Stimulated activated CD4-positive, alpha-beta T cell treated with anti-CD3 and anti-CD28 coated beads, Interleukin-12 subunit alpha, Interleukin-12 subunit beta, amount 100 ng/mL, for 4 hours (primary cell): ENCODE results near the gene SHQ1.

Experiments
- DNase-seq: peaks from one replicate; pipeline ENCODE4 v3.0.0-alpha.2; 2020

SHQ1 gene

DNA sequence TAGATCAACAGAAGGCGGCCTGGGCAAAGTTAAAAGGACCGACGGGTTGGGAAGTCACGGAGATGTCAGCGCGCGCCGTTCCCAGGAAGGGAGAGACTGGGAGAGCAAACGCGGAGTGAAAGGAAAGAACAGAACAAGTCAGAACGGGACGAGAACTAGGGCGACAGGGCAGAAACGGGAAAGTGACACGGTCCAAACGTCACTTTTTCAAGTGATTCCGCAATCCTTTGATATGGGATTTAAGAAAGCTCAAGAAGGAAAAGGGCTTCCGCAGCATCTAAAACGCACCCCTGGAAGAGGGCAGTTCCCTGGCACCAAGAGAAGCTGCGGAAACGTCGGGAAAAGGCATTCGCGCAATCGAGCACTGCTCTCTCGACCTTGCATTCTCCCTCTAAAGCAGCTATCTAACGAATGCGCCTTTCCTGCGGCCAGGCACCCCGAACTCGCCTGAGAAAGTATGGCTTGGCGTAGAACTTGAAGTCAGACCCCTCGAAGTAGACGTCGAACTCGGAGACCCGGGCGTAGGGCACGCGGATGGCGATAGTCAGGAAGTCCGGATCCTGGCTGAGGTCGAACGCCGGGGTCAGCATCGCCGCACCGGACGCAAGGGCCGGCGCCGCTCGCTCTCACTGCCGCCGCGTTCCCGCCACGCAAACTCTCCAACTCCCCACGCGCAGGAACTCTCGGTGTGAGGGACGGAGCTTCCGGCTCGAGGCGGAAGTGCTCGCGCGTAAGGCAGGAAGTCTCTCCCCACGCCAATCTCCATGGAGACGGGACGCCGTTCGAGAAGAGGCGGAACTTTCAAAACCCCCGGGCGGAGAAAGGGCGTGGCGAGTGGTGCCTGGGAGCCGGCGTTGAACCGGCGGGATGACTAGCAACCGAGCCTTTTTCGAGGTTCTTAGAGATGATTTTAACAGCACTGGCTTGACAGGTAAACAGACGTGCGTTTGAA, at the start of gene SHQ1:
SHQ1 (minus strand) TSS at position 695 of the 952 bp plus-strand sequence; CDS start at position 590, 105 bp downstream.
- DNase-seq, result peak; percentile 95

DNA sequence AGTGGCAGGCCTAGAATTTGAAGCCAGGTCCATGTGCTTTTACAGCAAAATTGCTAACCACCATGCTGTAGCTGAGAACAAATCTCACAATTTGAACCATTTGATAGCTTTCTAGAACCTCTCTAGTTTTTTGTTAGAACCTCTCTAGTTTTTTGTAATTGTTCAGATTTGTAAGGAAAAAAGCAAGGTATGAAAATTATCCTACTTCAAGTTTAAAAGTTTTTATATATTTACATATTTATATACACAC, 49.4 kb upstream of the SHQ1 start:
- no peak for DNase-seq

DNA sequence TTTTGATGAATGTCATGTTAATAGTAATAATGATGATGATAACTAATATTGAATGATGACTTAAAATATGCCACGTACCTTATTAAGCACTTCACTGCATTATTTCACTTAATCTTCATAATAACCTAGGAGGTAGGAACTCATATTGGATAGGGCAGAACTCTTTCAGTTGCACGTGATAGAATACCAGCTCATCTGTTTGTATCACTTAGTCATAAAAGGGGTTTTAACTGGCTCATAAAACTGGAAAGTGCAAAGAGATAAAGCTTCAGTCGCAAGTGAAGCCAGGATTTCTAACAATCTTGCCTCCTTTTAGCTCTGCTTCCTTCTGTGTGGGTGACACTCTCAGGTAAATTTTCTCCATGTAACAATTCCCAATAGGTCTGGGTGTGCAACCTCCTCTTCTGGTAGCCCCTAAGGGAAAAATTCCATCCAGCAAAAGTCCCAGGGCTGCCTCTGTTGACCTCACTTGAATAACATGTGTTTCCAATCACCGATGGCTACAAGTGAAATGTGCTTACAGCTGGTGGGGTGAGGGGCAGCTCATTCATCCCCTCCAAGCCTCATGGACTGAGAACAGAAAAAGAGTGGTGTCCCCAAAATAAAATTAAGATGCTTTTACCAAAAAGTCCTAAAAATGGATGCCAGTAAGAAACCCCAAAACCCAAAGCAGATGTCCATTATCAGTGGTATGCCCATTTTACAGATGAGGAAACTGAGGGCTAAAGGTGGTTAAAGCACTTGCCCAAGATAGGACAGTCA, 48.9 kb upstream of the SHQ1 start:
- DNase-seq, result no peak

DNA sequence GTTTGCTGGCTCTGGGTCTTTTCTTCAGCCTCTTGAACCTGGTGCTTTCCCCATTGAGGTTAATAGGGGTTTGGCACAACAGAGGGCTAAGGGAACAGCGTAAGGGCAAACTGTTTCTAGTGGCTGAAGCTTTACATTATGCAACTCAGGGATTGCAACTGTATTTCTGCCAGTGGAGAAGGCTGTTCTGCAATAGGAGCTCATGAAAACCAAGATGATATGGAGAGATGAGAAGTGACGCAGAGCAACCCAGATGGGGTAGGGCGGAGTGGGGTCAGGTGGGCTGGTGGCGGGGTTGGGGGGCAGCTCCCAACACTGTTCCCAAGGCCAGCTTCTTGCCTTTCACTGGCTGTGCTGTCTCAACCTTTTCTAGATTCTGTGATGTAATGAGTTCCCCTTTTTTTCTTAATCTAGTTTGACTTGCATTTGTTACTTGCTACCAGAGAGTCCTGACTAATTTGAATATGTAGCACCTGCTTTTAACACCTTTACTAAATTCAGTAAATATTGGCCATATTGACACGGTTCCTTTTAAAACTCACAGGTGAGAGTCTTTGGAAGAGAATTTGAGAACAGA, 46.8 kb upstream of the SHQ1 start:
- no peak for DNase-seq

DNA sequence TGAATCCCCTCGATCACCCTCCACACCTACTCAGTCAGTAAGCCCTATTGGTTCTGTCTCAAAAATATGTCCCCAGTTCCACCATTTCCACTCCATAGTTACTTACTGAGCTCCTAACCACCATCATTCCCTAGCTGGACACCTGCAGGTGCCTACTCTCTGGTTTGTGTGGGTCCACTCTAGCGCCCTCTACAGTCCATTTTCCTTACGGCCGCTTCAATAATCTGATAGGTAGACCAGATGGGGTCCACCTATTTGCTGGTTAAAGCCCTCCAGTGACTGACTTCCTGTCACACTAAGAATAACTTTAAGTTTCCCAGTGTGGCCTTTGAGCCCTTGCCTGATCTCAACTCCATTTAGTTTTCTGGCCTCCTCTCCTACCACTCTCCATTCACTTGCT, 44.6 kb upstream of the SHQ1 start:
- no peak for DNase-seq

DNA sequence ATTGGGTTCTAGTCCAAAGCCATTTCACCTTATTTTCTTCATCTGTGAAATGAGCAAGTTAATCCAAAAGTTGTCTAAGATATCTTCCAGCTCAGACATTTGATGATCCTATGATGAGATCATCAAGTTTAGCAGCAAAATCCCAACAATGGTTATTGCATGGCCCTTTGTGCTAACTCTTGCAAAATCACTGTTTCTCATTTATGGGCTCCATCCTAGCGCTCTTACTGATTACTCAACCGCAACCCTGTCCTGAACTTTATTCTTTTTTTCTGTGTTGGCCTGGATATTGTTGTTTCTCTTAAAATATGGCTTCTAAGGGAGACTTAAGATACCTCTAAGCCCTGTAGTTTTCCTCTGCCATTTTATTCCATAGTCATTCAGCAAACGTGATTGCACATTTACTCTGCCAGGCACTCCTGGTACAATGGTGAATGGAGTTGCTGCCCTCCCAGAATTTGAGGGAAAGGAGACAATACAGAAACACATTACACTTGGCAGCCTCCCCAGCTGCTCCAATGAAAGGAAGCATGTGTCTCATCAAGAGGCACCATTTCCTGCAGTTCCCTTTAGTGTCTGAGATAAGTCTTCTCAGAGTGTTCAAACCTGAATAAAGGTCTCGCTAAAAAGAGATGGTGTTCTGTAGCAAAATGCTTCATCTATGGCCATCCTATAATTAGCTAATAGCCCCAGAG, 44.0 kb upstream of the SHQ1 start:
- no peak for DNase-seq

DNA sequence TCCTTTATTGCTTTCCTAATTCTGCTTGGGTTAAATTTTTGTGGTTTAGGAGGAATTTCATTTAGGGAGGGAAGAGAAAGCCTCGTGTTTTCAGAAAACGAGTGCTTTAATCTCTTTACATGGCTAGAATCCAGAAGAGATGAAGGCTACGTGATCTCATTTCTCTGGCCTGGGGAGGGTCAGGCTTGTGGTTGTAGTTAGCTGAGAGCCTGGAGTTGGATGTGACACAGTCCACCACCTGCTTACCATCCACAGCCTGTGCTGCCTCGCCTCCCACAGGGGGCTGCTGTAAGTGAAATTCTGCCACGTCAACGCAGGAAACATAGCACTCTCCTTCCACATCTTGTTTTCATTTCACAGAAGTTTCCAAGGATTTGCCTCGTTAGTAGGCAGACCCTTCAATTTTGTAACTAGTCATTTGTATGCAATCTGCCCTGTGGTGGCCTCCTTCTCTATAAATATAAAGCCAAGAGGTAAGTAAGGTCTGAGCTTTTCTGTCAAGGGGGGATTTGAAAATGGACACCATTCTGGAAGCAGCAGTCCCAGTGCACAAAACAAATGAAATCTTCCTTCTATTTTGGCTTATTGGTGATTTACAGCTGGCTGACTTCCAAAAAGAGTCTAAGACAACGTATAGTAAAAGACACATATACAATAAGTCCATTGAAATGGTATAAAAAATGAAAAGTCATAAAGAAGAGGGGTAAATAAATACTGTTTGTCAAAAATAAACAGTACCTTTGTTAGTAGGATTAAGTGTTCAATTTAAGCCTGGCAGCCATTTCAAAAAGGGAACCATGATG, 43.0 kb upstream of the SHQ1 start:
- DNase-seq, result no peak

DNA sequence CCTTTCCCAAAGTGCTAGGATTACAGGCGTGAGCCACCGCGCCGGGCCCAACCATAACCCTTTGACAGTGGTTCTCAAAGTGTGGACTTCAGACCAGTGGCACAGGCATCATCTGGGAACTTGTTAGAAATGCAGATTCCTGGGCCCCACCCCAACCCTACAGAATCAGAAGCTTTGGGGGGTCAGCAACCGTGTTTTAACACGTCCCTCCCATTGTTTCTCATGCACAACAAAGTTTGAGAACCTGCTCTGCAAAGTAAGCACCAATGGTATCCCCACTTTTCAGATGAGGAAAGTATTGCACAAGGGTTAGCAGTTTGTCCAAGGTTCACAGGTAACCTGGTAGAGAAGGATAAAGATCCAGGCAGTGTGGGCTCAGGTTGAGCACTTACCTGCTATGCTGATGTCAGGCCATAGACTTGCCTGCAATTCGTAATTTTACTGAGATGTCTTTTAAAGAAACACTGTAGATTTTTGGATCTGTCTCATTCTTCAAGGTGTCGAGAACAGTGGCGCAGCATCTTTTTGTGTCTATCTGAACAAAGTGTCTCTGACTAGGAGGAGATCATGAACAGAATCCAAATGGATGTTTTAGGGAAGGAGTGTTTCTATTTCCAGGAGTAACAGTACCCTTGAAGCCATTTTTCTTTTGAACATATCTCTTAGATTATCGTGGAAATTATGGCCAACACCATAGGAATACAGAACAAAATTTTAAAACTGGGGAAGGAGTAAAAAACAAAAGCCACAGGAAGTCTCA, 42.1 kb upstream of the SHQ1 start:
- DNase-seq, result no peak

DNA sequence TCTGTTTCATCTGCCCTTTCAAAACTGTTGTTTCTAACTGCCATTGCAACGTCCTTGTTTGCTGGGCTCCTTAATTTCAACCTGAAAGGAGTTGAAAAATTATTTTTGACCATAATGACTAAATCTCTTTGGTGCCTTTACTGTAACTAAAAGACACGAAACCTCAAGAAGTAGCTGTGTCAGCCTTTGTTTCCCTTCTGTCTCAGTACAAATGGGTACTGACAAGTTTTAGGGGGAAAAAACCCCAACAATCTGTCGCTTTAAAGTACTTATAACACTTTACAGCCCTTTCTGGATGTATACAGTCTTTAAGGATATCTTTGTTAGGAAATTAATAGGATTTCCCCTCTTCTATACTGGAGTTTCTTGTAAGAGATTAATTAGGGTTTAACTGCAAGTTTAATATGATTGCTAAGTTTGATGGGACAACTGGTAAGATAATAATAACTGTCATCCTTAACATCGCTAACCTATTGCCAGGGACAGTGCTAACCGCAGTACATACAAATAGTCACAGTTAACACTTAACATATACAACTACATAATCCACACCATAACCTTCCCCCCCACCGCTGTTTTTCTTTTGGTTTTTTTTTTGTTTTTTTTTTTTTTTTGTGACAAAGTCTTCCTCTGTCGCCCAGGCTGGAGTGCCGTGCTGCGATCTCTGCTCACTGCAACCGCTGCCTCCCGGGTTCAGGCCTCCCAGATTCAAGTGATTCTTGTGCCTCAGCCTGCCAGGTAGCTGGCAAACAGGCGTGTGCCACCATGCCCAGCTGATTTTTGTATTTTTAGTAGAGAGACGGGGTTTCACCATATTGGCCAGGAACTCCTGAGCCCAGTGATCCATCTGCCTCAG, 41.3 kb upstream of the SHQ1 start:
- DNase-seq, result no peak

DNA sequence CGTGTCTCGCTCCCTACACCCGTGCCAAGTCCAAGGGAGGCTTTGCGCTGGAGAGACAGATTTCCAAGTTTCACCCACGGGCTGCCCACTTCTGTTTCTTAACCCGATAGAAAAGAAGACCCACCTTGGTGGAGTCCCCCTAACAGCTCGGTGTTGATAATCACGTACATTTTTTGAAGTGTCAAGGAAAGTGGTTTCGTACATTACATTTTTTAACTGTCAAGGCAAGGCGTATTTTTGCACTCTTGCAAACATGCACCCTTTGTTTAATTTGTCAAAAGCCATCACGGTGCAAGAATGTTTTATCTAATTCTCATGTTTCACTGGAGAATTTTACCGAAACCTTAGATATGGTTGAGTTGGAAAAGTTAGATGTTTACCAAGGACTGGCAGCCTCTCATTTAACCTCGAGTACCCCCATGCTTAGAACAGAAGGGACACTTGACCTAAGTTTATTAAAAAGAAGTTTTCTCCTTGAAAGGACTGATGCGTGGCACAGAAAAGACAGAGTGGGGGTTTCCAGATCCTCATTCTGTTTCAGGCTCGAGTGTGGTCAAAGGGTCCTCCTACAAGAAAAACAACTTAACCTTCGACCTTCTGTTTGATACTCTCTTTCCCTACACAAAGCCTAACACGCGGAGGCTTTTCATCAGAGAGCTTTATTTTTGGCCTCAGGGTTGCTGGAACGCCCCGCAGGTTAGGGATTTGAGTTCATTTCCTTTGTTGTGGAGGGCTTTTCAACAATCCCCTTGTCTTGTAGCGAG, 40.5 kb upstream of the SHQ1 start:
- no peak for DNase-seq

DNA sequence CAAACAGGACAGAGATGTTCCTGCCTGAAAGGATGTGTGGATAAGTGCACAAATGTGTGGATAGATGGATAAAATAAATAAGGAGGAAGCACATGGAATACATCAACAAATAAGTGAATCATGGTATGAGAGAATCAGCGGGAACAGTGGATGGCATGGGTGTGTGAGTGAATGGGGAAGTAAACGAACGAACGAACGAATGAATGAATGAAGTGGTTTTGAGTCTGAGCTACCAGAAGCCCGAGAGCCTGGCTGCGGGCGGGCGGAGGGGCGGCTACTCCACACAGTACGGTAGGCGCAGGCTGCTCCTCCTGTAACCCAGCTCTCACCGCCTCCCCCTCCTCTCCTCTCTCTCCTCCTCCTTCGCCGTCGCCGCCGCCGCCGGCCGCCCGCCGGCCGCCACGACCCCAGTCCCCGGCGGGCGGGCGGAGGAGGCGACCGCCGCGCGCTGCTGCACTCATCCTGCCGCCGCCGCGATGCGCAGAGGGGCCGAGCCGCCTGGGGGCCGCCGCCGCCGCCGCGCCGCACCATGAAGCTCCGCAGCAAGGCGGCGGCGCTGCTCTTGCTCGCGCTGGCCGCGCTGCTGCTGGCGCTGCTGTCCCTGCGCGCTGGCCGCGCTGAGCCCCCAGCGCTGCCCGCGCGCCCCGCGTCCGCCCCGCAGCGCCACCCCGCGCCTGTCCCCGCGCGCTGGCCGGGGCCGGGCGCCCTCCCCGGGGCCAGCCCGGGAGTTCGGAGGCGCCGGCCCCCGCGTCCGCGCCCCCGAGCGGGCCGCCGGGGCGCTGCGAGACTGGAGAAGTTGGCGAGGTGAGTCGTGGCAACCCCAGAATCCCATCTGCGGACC, 39.7 kb upstream of the SHQ1 start, which contains the start of gene GXYLT2:
GXYLT2 (plus strand) TSS at position 342 of the 841 bp plus-strand sequence; CDS start at position 530, 188 bp downstream.
- DNase-seq, result peak; percentile 23

DNA sequence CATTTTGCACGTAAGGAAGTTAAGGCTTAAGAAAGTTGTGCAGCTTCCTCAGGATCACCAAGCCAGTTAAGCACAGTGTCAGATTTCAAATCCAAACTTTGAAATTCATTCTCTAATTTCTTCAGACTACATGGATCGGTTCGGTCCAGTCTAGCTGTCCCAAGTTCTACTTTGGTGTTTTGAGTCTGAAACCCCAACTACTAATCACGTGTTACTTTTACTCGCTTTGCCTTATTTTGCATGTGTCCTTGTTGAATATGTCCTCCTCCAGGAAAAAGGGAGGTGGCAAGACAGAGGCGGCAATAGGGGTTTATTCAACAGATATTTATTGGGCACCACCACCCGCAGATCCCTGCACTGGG, 39.1 kb upstream of the SHQ1 start:
- DNase-seq, result no peak

DNA sequence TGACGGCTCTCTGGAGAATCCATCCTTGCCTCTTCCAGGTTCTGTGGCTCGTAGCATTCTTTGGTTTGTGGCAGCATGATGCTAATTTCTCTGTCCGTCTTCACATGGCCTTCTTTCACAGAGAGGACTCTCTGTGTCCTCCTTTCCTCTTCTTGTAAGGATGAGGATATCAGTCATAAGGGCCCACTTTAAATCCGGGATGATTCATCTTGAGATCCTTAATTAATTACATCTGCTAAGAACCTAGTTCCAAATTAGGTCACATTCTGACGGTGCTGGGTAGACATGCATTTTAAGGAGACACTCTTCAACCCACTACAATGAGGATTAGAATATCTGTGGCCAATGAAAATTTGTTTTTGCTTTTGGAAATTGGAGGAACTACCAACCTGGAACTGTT, 23.9 kb upstream of the SHQ1 start:
- DNase-seq, result no peak

DNA sequence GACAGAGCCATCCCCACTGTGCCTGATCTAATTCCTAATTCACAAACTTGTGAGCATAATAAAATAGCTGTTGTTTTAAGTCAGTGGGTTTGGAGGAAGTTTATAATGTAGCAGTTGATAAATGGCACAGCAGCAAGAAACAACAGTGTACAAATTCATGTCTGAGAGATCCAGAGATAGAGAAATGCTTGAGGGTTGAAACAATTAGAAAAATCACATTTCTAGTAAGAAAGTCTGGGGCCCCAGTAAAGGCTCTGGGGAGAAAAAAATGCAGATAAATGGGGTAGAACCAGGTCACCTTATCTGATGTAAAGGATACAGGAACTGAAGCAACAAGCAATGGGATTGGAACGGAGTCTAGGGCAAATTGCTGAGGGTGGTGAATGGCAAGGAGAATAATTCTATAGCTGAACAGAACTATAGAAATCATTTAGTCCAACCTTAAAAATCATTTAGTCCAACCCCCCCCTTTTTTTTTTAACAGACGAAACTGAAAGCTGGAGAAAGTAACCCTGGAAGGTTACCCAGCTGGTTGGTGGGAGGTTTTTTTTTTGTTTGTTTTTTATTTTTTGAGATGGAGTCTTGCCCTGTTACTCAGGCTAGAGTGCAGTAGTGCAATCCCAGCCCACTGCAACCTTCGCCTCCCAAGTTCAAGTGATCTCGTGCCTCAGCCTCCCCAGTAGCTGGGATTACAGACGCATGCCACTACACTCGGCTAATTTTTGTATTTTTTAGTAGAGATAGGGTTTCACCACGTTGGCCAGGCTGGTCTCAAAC, 14.3 kb upstream of the SHQ1 start:
- DNase-seq, result no peak

DNA sequence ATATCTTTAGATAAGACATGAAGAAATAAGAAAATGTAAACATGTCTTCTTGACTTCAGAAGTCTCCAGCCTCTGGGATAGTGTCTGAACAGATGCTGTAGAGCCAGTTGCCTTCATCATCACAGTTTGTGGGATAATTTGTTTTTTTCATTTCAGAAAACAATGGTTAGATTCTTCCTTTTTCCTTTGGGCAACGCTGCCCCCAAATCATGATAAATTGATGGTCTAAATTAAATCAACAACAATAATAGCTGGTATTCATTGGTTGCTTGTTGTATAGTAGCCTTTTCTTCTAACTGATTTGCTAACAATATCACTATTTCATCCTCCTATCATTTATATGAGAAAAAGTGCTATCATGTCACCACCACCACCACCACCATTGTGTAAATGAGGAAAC, 12.6 kb upstream of the SHQ1 start:
- no peak for DNase-seq

DNA sequence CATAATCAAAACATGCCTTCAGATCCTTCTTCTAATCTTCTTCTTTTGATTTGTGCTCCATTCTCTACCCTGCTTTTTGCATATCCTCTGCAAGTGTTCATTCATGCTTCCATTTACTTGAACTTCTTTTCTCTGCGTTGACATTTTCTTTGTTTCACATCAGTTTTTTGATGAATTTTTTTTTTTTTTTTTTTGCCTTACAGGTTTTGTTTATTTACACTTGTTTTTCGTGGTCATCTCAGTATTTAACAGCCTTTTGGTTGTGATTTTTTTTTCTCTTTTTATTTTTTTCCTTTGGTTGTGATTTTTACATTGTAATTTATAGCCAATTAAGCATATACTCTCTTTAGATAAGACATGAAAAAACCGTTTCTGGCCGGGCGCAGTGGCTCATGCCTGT, 11.8 kb upstream of the SHQ1 start:
- DNase-seq, result no peak

DNA sequence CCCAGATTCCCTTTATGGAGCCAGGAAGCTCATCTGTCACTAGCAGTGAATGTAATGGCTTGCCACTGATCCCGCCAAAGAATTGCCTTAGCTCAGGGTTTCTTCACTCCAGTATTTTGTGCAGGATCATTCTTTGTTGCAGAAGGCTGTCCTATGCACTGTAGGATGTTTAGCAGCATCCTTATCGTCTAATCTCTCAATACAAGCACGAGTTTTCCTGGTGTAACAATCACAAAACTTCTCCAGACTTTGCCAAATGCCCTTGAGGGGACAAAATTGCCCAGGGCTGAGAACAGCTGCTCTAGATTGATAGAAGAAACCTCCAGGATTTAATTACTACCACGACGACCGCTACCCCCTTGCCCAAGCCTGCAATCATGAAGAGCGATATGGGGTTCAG, 6.8 kb upstream of the SHQ1 start:
- no peak for DNase-seq

DNA sequence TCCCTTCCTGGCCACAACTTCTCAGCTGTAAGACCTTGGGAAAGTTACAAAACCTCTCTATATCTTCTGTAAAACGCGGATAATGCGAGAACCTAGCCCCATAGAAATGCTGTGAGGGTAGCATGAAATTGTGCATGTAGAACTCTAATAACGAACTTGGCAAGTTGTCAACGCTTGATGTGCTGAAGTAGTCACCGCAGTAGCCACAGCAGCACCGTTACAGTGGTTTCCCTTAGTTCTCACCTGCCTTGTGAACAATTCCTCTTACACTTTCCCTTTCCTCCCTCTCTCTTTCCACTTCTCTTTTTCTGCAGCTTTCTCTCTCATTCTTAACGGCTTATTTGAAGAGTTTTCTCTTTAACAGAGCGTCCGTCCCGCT, 447 bp upstream of the SHQ1 start:
- DNase-seq, result peak; percentile 5
